ENCODE measurements around the gene ZSCAN5C.

Gene ZSCAN5C

DNA sequence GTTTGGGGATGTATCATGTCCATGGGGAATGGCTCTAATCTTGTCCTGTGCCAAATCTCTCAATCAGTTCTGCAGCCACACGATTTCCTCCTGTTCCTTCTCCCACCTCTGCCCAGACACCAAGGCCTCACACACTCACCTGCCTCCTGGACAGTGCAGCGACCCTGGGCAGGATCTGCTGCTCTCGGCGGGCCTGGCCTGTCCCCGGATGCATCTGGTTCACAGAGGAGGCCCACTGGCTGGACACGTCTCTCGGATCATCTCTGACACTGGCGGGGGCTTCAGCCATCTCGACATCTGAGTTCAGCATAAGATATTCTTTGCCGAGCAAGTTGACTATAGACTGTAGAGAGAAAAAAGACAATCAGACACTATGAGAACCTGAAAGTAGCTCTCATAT, 10.4 kb upstream of the ZSCAN5C start (continued):
- no peak for TF ChIP-seq TSHZ1 (tag by site-specific recombination; IDR thresholded peaks at IDR 0.05; ENCODE audit: borderline replicate concordance)
- no peak for TF ChIP-seq PRDM1 (tag by site-specific recombination; IDR thresholded peaks at IDR 0.05)
- TF ChIP-seq, protein P1, sequence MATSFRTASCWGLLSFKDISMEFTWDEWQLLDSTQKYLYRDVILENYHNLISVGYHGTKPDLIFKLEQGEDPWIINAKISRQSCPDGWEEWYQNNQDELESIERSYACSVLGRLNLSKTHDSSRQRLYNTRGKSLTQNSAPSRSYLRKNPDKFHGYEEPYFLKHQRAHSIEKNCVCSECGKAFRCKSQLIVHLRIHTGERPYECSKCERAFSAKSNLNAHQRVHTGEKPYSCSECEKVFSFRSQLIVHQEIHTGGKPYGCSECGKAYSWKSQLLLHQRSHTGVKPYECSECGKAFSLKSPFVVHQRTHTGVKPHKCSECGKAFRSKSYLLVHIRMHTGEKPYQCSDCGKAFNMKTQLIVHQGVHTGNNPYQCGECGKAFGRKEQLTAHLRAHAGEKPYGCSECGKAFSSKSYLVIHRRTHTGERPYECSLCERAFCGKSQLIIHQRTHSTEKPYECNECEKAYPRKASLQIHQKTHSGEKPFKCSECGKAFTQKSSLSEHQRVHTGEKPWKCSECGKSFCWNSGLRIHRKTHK (tag by site-specific recombination; IDR thresholded peaks at IDR 0.05): no peak
- TF ChIP-seq ZNF362 (tag by site-specific recombination; IDR thresholded peaks at IDR 0.05): no peak
- TF ChIP-seq ZNF211 (tag by site-specific recombination; IDR thresholded peaks at IDR 0.05; ENCODE audit: low read depth): no peak
- no peak for TF ChIP-seq OVOL3 (tag by site-specific recombination; IDR thresholded peaks at IDR 0.05)
- TF ChIP-seq SP2 (tag by site-specific recombination; IDR thresholded peaks at IDR 0.05): no peak
- no peak for TF ChIP-seq ZNF747 (tag by site-specific recombination; IDR thresholded peaks at IDR 0.05)

DNA sequence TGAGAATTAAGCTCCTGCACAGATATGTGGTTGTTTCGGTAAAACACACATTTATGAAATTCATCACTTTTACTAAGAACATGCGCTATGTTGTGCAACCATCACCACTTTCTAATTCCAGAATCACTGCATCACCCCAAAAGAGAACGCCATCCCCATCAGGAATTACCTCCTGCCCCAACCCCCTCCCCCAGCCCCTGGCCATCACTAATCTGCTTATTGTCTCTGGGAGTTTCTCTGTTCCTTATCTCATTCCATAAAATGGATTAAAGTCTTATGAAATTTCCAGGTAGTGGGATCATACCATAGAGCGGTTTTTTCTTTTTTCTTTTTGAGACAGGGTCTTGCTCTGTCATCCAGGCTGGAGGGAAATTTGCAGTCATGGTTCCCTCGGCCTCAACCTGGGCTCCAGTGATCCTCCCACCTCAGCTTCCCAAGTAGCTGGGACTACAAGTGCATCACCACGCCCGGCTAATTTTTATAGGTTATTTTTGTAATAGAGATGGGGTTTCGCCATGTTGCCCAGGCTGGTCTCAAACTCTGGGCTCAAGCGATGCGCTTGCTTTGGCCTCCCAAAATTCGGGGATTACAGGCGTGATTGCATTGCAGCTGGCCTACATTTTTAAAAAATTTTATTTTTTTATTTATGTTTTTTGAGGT, 8.0 kb upstream of the ZSCAN5C start:
- ChIA-PET POLR2A (no interaction called here), CTCF (interaction anchor here (0.8 to 1.5 kb wide), 3 partner anchors 13 to 60 kb away, joined by 3 to 8 read pairs (median 3); no protein-coding TSS in a partner anchor)
- TF ChIP-seq ZNF354C (tag by site-specific recombination; IDR thresholded peaks at IDR 0.05; ENCODE audit: borderline replicate concordance, low read depth): no peak
- TF ChIP-seq ZNF654 (tag by site-specific recombination; IDR thresholded peaks at IDR 0.05; ENCODE audit: low read depth): no peak
- no peak for TF ChIP-seq ZNF148 (tag by site-specific recombination; IDR thresholded peaks at IDR 0.05; ENCODE audit: borderline replicate concordance)
- TF ChIP-seq OVOL3 (tag by site-specific recombination; IDR thresholded peaks at IDR 0.05): no peak
- no peak for TF ChIP-seq ZIC2 (tag by site-specific recombination; IDR thresholded peaks at IDR 0.05)
- no peak for TF ChIP-seq ZNF223 (tag by site-specific recombination; IDR thresholded peaks at IDR 0.05)
- TF ChIP-seq, protein P2, sequence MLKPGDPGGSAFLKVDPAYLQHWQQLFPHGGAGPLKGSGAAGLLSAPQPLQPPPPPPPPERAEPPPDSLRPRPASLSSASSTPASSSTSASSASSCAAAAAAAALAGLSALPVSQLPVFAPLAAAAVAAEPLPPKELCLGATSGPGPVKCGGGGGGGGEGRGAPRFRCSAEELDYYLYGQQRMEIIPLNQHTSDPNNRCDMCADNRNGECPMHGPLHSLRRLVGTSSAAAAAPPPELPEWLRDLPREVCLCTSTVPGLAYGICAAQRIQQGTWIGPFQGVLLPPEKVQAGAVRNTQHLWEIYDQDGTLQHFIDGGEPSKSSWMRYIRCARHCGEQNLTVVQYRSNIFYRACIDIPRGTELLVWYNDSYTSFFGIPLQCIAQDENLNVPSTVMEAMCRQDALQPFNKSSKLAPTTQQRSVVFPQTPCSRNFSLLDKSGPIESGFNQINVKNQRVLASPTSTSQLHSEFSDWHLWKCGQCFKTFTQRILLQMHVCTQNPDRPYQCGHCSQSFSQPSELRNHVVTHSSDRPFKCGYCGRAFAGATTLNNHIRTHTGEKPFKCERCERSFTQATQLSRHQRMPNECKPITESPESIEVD (tag by site-specific recombination; IDR thresholded peaks at IDR 0.05): no peak
- no peak for TF ChIP-seq FEZF1 (tag by site-specific recombination; IDR thresholded peaks at IDR 0.05)
- TF ChIP-seq ZNF529 (tag by site-specific recombination; IDR thresholded peaks at IDR 0.05; ENCODE audit: insufficient replicate concordance): no peak
- TF ChIP-seq KLF17 (tag by site-specific recombination; IDR thresholded peaks at IDR 0.05): no peak
- TF ChIP-seq ZNF211 (tag by site-specific recombination; IDR thresholded peaks at IDR 0.05; ENCODE audit: low read depth): no peak
- TF ChIP-seq ZNF664 (tag by site-specific recombination; IDR thresholded peaks at IDR 0.05): no peak
- no peak for TF ChIP-seq ZFHX2 (tag by site-specific recombination; conservative IDR thresholded peaks at IDR 0.05)
- no peak for TF ChIP-seq ZFP41 (tag by site-specific recombination; IDR thresholded peaks at IDR 0.05; ENCODE audit: borderline replicate concordance)
- no peak for TF ChIP-seq ZNF626 (tag by site-specific recombination; IDR thresholded peaks at IDR 0.05)
- TF ChIP-seq ZNF133 (tag by site-specific recombination; IDR thresholded peaks at IDR 0.05): no peak
- no peak for TF ChIP-seq BCL11A (tag by site-specific recombination; IDR thresholded peaks at IDR 0.05; ENCODE audit: low read depth)
- TF ChIP-seq ZBTB8A (tag by site-specific recombination; IDR thresholded peaks at IDR 0.05): no peak
- no peak for TF ChIP-seq ZNF394 (tag by site-specific recombination; IDR thresholded peaks at IDR 0.05; ENCODE audit: borderline replicate concordance)
- Histone ChIP-seq H3K9me3 (ENCODE audit: control insufficient read depth, insufficient read depth, low read depth, low read length) (no peaks in the 10 kb centered on the region), H3K4me1 (ENCODE audit: control insufficient read depth, insufficient read depth, low read length) (no peaks in the 10 kb centered on the region), H3K4me3 (ENCODE audit: low read depth, low read length) (no peak overlapping the region), H3K27ac (ENCODE audit: extremely low read depth, low read depth, low read length) (no peak overlapping the region), H3K36me3 (ENCODE audit: control insufficient read depth in 2 of 2, insufficient read depth in 1 of 2, low read length in 2 of 2) (no peaks in the 10 kb centered on the region)
